ENCODE data around the gene TMEM240.

TMEM240 gene

DNA sequence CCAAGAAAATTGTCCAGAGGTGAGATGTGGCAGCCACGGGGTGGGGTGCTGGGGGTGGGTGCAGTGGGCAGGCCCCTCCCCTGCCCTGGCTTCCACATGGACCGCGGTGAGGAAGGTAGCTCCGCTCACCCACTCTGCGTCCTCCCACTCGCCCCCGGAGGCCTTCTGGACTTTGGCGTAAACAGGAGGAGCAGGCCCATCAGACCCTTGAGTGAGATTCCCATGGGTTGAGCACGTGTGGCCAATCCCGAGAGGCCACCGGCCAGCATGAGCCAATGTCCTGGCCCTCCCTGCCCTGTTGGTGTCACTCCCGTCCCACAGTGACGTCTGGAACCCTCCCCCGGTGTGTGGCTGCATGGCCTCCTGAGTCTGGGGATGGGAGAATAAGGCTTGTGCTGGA is 8.2 kb upstream of the TMEM240 start:
- ChIA-PET CTCF (interaction anchor here (0.9 kb wide), 1 partner anchor 9 kb away, joined by 3 read pairs; no protein-coding TSS in a partner anchor), POLR2A (no interaction called here)
- H3K4me3 ChIP-seq (ENCODE audit: low read depth, low read length): no peak overlapping the region
- no peak for DNase-seq (ENCODE audit: low read depth, low spot score)
- TF ChIP-seq CTCF (IDR thresholded peaks at IDR 0.05; ENCODE audit: insufficient read depth, low read length, missing control alignments): no peak

- CTCF ChIA-PET: no interaction called here
- no peak for DNase-seq (ENCODE audit: low read depth, low spot score)
- POLR2A ChIA-PET: no interaction called here
- H3K4me3 ChIP-seq (ENCODE audit: low read depth, low read length): no peak overlapping the region
- TF ChIP-seq CTCF (IDR thresholded peaks at IDR 0.05; ENCODE audit: insufficient read depth, low read length, missing control alignments): no peak
These were observed 7.1 kb upstream of the TMEM240 start for GRCh38 chr1:1547476-1547875.

DNA sequence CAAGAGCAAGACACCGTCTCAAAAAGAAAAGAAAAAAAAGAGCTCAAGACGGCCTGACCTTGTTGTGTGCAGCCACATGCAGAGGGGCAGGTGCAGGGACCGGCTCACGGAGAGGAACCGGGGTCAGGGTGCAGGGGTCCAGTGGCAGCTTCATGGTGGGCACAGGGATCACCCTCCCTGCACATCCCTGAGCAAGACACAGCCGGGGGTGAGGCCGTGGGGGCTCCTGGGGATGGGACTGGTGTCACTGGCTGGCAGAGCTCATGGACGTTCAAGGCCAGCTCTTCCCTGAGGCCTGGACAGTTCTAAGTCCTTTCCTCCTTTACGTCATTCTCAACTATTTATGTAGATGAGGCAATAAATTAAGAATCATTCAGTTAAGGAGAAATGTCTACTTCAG is 6.6 kb upstream of the TMEM240 start:
- CTCF ChIA-PET: no interaction called here
- POLR2A ChIA-PET: no interaction called here
- no peak overlapping the region for H3K4me3 ChIP-seq (ENCODE audit: low read depth, low read length)
- no peak for DNase-seq (ENCODE audit: low read depth, low spot score)
- no peak for TF ChIP-seq CTCF (IDR thresholded peaks at IDR 0.05; ENCODE audit: insufficient read depth, low read length, missing control alignments)

DNA sequence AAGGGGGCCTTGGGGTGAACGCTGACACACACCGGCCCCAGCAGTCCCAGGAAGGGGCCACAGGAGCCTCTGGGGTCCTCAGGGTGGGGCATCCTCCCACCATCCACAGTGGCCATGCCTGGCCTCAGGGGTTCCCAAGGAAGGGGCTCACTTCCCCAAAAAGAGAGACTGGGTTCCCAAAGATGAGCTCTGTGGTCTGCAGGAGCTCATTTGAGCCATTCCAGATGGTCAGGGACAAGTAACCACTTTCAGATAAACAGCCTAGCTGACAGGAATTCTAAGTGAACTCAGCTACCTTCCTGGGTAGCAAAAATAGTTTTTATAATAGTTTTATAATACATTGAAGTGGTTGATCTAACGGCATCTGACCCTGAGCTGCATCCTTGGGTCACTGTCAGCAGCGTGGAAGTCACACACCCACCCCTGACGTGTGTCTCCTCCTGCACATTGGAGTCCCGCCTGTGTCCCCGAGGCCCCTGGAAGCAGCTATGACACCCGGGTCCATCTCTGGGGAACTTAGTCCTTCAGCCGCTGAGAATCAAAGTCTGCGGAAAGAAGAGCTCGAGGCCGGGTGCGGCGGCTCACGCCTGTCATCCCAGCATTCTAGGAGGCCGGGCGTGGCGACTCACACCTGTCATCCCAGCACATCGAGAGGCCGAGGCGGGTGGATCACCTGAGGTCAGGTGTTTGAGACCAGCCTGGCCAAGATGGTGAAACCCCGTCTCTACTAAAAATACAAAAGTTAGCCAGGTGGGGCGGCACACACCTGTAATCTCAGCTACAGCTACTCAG is 5.7 kb upstream of the TMEM240 start:
- H3K4me3 ChIP-seq (ENCODE audit: low read depth, low read length): no peak overlapping the region
- TF ChIP-seq CTCF (IDR thresholded peaks at IDR 0.05; ENCODE audit: insufficient read depth, low read length, missing control alignments): no peak
- ChIA-PET CTCF (no interaction called here), POLR2A (no interaction called here)
- DNase-seq (ENCODE audit: low read depth, low spot score): no peak

GRCh38 chr1:1544544-1544943 is 4.1 kb upstream of the TMEM240 start:
- POLR2A ChIA-PET: no interaction called here
- no peak overlapping the region for H3K4me3 ChIP-seq (ENCODE audit: low read depth, low read length)
- no peak for TF ChIP-seq CTCF (IDR thresholded peaks at IDR 0.05; ENCODE audit: insufficient read depth, low read length, missing control alignments)
- CTCF ChIA-PET: no interaction called here
- DNase-seq (ENCODE audit: low read depth, low spot score): no peak

DNA sequence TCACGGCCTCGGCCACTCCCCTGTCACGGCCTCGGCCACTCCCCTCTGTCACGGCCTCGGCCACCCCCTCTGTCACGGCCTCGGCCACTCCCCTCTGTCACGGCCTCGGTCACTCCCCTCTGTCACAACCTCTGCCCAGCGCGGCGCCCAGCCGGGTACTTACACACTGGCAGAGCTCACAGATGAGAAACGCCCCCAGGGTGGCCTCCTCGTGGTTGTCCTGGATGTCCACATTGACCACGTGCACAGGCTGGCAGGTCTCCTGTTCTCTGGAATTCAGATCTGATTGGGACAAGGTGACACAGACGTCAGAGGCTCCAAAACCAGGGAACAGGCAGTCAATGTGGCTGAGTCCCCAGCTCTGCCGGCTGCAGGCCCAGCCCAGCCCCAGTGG is 3.3 kb upstream of the TMEM240 start:
- no peak overlapping the region for H3K4me3 ChIP-seq (ENCODE audit: low read depth, low read length)
- DNase-seq (ENCODE audit: low read depth, low spot score): no peak
- ChIA-PET POLR2A (no interaction called here), CTCF (interaction anchor here (1.0 kb wide), 1 partner anchor 421 kb away, joined by 3 read pairs; no protein-coding TSS in a partner anchor)
- TF ChIP-seq CTCF (IDR thresholded peaks at IDR 0.05; ENCODE audit: insufficient read depth, low read length, missing control alignments): no peak
